Measurements from ENCODE around the gene C1GALT1. TPM values are rescaled to one million over a fixed set of nuclear protein-coding genes. Genes with fewer than 3 reads are reported as not detected.

C1GALT1 gene
- total RNA-seq, 1 donor from 2014 or later, result 48.8 TPM

- Mint-ChIP-seq H3K36me3 (peaks cover 15% of the 10 kb centered on the region), H3K27me3 (no peaks in the 10 kb centered on the region), H3K4me1 (ENCODE audit: unreplicated experiment) (peaks cover 11% of the 10 kb centered on the region), H3K4me3 (no peak overlapping the region), H3K27ac (no peak overlapping the region), H3K9me3 (no peaks in the 10 kb centered on the region)
- DNase-seq (ENCODE audit: extremely low spot score, unreplicated experiment), result no peak
- no peak for TF ChIP-seq CTCF (conservative IDR thresholded peaks at IDR 0.05)
Observed at GRCh38 chr7:7247658-7248057, 65.3 kb downstream of the C1GALT1 start.

GRCh38 chr7:7249814-7250213 is 67.5 kb downstream of the C1GALT1 start:
- TF ChIP-seq CTCF (conservative IDR thresholded peaks at IDR 0.05), result no peak
- H3K9me3 Mint-ChIP-seq, result no peaks in the 10 kb centered on the region
- no peak overlapping the region for H3K27ac Mint-ChIP-seq
- peaks cover 14% of the 10 kb centered on the region for H3K4me1 Mint-ChIP-seq (ENCODE audit: unreplicated experiment)
- no peaks in the 10 kb centered on the region for H3K27me3 Mint-ChIP-seq
- DNase-seq (ENCODE audit: extremely low spot score, unreplicated experiment), result no peak
- H3K36me3 Mint-ChIP-seq, result peaks cover 21% of the 10 kb centered on the region
- no peak overlapping the region for H3K4me3 Mint-ChIP-seq

- Mint-ChIP-seq H3K36me3 (peaks cover 28% of the 10 kb centered on the region), H3K9me3 (no peaks in the 10 kb centered on the region), H3K27ac (no peak overlapping the region), H3K4me3 (no peak overlapping the region), H3K4me1 (ENCODE audit: unreplicated experiment) (peaks cover 19% of the 10 kb centered on the region), H3K27me3 (no peaks in the 10 kb centered on the region)
- no peak for TF ChIP-seq CTCF (conservative IDR thresholded peaks at IDR 0.05)
- DNase-seq (ENCODE audit: extremely low spot score, unreplicated experiment), result no peak
Observed at GRCh38 chr7:7251742-7252141, 69.4 kb downstream of the C1GALT1 start.

- Mint-ChIP-seq H3K36me3 (peaks cover 33% of the 10 kb centered on the region), H3K9me3 (no peaks in the 10 kb centered on the region), H3K4me3 (no peak overlapping the region), H3K4me1 (ENCODE audit: unreplicated experiment) (peaks cover 19% of the 10 kb centered on the region), H3K27ac (no peak overlapping the region), H3K27me3 (no peaks in the 10 kb centered on the region)
- no peak for TF ChIP-seq CTCF (conservative IDR thresholded peaks at IDR 0.05)
- no peak for DNase-seq (ENCODE audit: extremely low spot score, unreplicated experiment)
Observed at GRCh38 chr7:7254319-7254718, 72.0 kb downstream of the C1GALT1 start.

- H3K27ac Mint-ChIP-seq, result peak overlapping the region; percentile 30
- no peaks in the 10 kb centered on the region for H3K27me3 Mint-ChIP-seq
- peaks cover 36% of the 10 kb centered on the region for H3K36me3 Mint-ChIP-seq
- H3K4me3 Mint-ChIP-seq, result no peak overlapping the region
- no peak for TF ChIP-seq CTCF (conservative IDR thresholded peaks at IDR 0.05)
- H3K4me1 Mint-ChIP-seq (ENCODE audit: unreplicated experiment), result peaks cover 19% of the 10 kb centered on the region
- peaks cover 3% of the 10 kb centered on the region for H3K9me3 Mint-ChIP-seq
- no peak for DNase-seq (ENCODE audit: extremely low spot score, unreplicated experiment)
Observed at GRCh38 chr7:7254908-7255307, 72.6 kb downstream of the C1GALT1 start.

GRCh38 chr7:7256731-7257274 is 74.5 kb downstream of the C1GALT1 start:
- Mint-ChIP-seq H3K9me3 (peaks cover 13% of the 10 kb centered on the region), H3K36me3 (peaks cover 37% of the 10 kb centered on the region), H3K27ac (no peak overlapping the region), H3K27me3 (no peaks in the 10 kb centered on the region), H3K4me3 (no peak overlapping the region), H3K4me1 (ENCODE audit: unreplicated experiment) (peaks cover 10% of the 10 kb centered on the region)
- DNase-seq (ENCODE audit: extremely low spot score, unreplicated experiment), result no peak
- no peak for TF ChIP-seq CTCF (conservative IDR thresholded peaks at IDR 0.05)
